LoVo (cell line): ENCODE results near the gene SLC38A1.
"Not testable (repeated sequence)": the region's sequence is repeated elsewhere in the genome, so short reads cannot be mapped to it uniquely, and the experiment has no call there.

ENCODE experiments used
- DNase-seq: peaks from one replicate; pipeline ENCODE4 v3.0.0-alpha.2; 2016; ENCODE audit warnings: low spot score

The SLC38A1 gene

GRCh38 chr12:46264057-46264456, 4.8 kb downstream of the SLC38A1 start:
- no peak for DNase-seq

- no peak for DNase-seq
Observed at GRCh38 chr12:46263140-46264016, 5.5 kb downstream of the SLC38A1 start.

GRCh38 chr12:46261646-46262045, 7.2 kb downstream of the SLC38A1 start:
- no peak for DNase-seq

GRCh38 chr12:46260913-46261476, 7.8 kb downstream of the SLC38A1 start:
- no peak for DNase-seq

- no peak for DNase-seq
Observed at GRCh38 chr12:46260124-46260912, 8.5 kb downstream of the SLC38A1 start.

- DNase-seq: no peak
Observed at GRCh38 chr12:46259713-46260112, 9.1 kb downstream of the SLC38A1 start.

GRCh38 chr12:46259071-46259470, 9.8 kb downstream of the SLC38A1 start:
- DNase-seq: no peak

GRCh38 chr12:46258129-46258528, 10.7 kb downstream of the SLC38A1 start:
- no peak for DNase-seq

- DNase-seq: no peak
Observed at GRCh38 chr12:46256942-46257341, 11.9 kb downstream of the SLC38A1 start.

- DNase-seq: no peak
Observed at GRCh38 chr12:46253544-46254162, 15.2 kb downstream of the SLC38A1 start.

- not testable (repeated sequence) for DNase-seq
Observed at GRCh38 chr12:46251994-46252393, 16.8 kb downstream of the SLC38A1 start.

- DNase-seq: not testable (repeated sequence)
Observed at GRCh38 chr12:46249960-46250359, 18.9 kb downstream of the SLC38A1 start.

- no peak for DNase-seq
Observed at GRCh38 chr12:46246021-46246700, 22.7 kb downstream of the SLC38A1 start.

GRCh38 chr12:46244997-46245396, 23.8 kb downstream of the SLC38A1 start:
- DNase-seq: no peak

- no peak for DNase-seq
Observed at GRCh38 chr12:46244273-46244915, 24.4 kb downstream of the SLC38A1 start.

GRCh38 chr12:46242569-46242968, 26.3 kb downstream of the SLC38A1 start:
- DNase-seq: no peak

- no peak for DNase-seq
Observed at GRCh38 chr12:46240436-46240835, 28.4 kb downstream of the SLC38A1 start.

- DNase-seq: no peak
Observed at GRCh38 chr12:46238821-46239220, 30.0 kb downstream of the SLC38A1 start.

GRCh38 chr12:46237371-46238045, 31.3 kb downstream of the SLC38A1 start:
- no peak for DNase-seq

- no peak for DNase-seq
Observed at GRCh38 chr12:46234000-46234399, 34.8 kb downstream of the SLC38A1 start.

GRCh38 chr12:46233423-46233822, 35.4 kb downstream of the SLC38A1 start:
- no peak for DNase-seq
